Diencephalon (tissue), 1 donor: ENCODE data around the gene HTRA1. TPM values are rescaled to one million over a fixed set of nuclear protein-coding genes. Genes with fewer than 3 reads are reported as not detected.

Experiments
- small RNA-seq: library from RNA; depleted of rRNA; stranded (forward); fragments of <200 nt; gene quantifications from one replicate; pipeline ENCODE3, GENCODE V24; 2014
- total RNA-seq: library from RNA; depleted of rRNA; stranded (reverse); fragments of >200 nt; gene quantifications from one replicate; pipeline ENCODE4 v1.2.3, GENCODE V29; 2014

Gene HTRA1
- 64.1 TPM for total RNA-seq

GRCh38 chr10:122461367-122461728, at the start of gene HTRA1:
Gene HTRA1, plus strand, starts transcription at chr10:122461553. Its CDS starts 100 bp downstream, at chr10:122461653.

GRCh38 chr10:122454603-122455080, 6.7 kb upstream of the HTRA1 start, which contains the start of gene ARMS2:
Gene ARMS2, plus strand, starts transcription at chr10:122454653. Its CDS starts 75 bp downstream, at chr10:122454728.

GRCh38 chr10:122560279-122560804, 99.0 kb downstream of the HTRA1 start, which contains the start of gene DMBT1:
Gene DMBT1, plus strand, starts transcription at chr10:122560754. Its CDS starts 17 bp downstream, at chr10:122560771.

Small RNA genes lying within 50 kb of the gene (small RNA-seq; reads per million reads assigned to genes)
- gene MIR3941 = not detected

Other genes starting within 250 kb of the HTRA1 start
- not detected for gene BTBD16, start 190.3 kb upstream of the HTRA1 start, total RNA-seq
- gene PLEKHA1, start 86.8 kb upstream of the HTRA1 start, total RNA-seq = 56.5 TPM
- gene ARMS2, start 6.9 kb upstream of the HTRA1 start, total RNA-seq = not detected
- under 0.01 TPM for gene DMBT1, start 99.2 kb downstream of the HTRA1 start, total RNA-seq
- not detected for gene C10orf120, start 238.3 kb downstream of the HTRA1 start, total RNA-seq